Measurements from ENCODE around the gene COL1A2.

Gene COL1A2

DNA sequence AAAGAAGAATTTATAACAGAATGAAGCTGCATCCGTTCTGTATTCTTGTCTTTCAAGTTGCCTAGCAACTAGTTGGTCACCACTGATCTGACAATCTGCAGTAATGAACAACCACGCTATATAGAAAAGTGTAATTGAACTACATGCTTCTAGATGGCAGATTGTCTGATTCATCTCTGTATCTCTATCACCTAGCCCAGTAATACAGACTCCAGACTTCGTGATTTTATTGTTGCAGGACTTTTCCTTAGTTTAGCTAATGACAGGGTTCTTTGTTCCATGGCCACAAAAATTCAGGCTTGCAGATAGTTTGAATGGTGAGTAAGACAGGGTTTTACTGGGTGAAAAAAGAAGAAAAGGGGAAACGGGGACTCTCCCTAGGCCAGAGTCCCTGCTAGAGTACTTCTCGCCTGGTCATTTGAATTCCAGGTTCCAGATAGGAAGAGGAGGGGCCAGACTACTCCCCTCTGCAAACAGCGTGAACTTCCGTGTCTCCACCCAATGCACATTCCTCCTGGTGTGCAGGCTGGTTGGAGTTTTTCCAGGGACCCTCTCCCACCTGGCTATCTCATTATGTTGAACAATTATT lies 45.9 kb downstream of the COL1A2 start:
- H3K9me3 ChIP-seq, result no peaks in the 10 kb centered on the region
- H3K4me3 ChIP-seq (ENCODE audit: low read depth in 1 of 2, low read length in 1 of 2), result no peak overlapping the region
- H3K36me3 ChIP-seq, result no peaks in the 10 kb centered on the region
- H3K4me1 ChIP-seq (ENCODE audit: control insufficient read depth in 1 of 2, insufficient read depth in 1 of 2, low read depth in 1 of 2, low read length in 1 of 2), result no peaks in the 10 kb centered on the region
- H3K27me3 ChIP-seq, result peaks cover 12% of the 10 kb centered on the region
- H3K27ac ChIP-seq, result no peak overlapping the region
- TF ChIP-seq, protein P1, sequence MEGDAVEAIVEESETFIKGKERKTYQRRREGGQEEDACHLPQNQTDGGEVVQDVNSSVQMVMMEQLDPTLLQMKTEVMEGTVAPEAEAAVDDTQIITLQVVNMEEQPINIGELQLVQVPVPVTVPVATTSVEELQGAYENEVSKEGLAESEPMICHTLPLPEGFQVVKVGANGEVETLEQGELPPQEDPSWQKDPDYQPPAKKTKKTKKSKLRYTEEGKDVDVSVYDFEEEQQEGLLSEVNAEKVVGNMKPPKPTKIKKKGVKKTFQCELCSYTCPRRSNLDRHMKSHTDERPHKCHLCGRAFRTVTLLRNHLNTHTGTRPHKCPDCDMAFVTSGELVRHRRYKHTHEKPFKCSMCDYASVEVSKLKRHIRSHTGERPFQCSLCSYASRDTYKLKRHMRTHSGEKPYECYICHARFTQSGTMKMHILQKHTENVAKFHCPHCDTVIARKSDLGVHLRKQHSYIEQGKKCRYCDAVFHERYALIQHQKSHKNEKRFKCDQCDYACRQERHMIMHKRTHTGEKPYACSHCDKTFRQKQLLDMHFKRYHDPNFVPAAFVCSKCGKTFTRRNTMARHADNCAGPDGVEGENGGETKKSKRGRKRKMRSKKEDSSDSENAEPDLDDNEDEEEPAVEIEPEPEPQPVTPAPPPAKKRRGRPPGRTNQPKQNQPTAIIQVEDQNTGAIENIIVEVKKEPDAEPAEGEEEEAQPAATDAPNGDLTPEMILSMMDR (IDR thresholded peaks at IDR 0.05), result no peak

DNA sequence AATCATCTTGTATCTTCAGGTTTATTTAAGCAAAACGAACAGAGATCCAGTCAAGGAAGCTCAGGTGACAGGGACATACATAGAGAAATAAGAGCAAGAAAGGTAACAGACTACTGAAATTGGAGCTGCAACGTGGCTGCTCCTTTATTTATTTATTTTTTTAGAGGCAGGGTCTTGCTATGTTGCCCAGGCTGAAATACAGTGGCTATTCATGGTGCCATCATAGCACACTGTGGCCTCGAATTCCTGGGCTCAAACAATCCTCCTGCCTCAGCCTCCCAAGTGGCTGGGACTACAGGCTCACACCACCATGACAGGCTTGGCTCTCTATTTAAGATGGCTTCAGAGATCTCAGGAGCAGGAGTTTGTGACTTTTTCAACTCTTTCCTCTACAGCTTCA lies 46.4 kb downstream of the COL1A2 start:
- Histone ChIP-seq H3K27me3 (peaks cover 12% of the 10 kb centered on the region), H3K4me1 (ENCODE audit: control insufficient read depth in 1 of 2, insufficient read depth in 1 of 2, low read depth in 1 of 2, low read length in 1 of 2) (no peaks in the 10 kb centered on the region), H3K36me3 (no peaks in the 10 kb centered on the region), H3K27ac (no peak overlapping the region), H3K4me3 (ENCODE audit: low read depth in 1 of 2, low read length in 1 of 2) (no peak overlapping the region), H3K9me3 (no peaks in the 10 kb centered on the region)
- TF ChIP-seq, protein P1 (IDR thresholded peaks at IDR 0.05), result no peak

DNA sequence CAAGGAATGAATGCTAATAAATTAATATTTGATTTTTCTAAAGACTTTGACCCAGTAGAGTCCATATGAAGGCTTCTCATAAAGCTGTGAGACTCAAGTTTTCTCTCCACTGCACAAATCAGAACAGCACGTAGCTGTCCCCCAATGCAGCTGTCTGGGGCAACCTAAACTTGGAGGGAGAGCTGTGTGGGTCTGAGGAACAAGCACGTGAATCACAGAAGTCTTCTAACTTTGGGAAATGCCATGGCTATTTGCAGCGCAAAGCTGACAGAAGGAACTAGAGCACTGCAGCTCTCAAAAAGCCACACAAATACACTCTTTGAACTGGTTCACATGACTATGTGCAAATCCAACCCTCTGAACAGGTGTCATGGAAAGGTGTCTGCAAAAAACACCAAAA lies 47.9 kb downstream of the COL1A2 start:
- Histone ChIP-seq H3K4me3 (ENCODE audit: low read depth in 1 of 2, low read length in 1 of 2) (no peak overlapping the region), H3K27ac (no peak overlapping the region), H3K27me3 (peaks cover 5% of the 10 kb centered on the region), H3K36me3 (no peaks in the 10 kb centered on the region), H3K4me1 (ENCODE audit: control insufficient read depth in 1 of 2, insufficient read depth in 1 of 2, low read depth in 1 of 2, low read length in 1 of 2) (no peaks in the 10 kb centered on the region), H3K9me3 (no peaks in the 10 kb centered on the region)
- TF ChIP-seq, protein P1 (IDR thresholded peaks at IDR 0.05), result no peak

DNA sequence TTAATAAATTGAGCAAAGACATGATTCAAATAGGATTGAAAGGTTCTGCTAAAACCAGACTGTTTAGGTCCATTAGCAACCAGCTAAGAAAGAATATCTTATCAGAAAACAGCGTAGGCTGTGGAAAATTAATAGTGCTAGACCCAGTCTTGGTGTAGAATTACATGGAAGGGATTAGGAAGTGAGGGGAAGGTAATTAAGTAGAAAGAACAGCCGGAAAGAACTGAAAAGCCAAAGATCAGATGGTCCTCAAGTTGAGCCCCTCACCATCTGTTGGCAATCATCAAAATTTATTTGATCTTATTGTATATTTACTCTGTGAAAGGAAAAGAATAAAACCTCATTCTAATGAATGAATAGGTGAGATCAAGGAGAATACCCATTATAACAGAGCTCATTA lies 50.1 kb downstream of the COL1A2 start:
- Histone ChIP-seq H3K4me3 (ENCODE audit: low read depth in 1 of 2, low read length in 1 of 2) (no peak overlapping the region), H3K27ac (no peak overlapping the region), H3K4me1 (ENCODE audit: control insufficient read depth in 1 of 2, insufficient read depth in 1 of 2, low read depth in 1 of 2, low read length in 1 of 2) (no peaks in the 10 kb centered on the region), H3K9me3 (no peaks in the 10 kb centered on the region), H3K27me3 (peaks cover 5% of the 10 kb centered on the region), H3K36me3 (no peaks in the 10 kb centered on the region)
- TF ChIP-seq, protein P1 (IDR thresholded peaks at IDR 0.05), result no peak

DNA sequence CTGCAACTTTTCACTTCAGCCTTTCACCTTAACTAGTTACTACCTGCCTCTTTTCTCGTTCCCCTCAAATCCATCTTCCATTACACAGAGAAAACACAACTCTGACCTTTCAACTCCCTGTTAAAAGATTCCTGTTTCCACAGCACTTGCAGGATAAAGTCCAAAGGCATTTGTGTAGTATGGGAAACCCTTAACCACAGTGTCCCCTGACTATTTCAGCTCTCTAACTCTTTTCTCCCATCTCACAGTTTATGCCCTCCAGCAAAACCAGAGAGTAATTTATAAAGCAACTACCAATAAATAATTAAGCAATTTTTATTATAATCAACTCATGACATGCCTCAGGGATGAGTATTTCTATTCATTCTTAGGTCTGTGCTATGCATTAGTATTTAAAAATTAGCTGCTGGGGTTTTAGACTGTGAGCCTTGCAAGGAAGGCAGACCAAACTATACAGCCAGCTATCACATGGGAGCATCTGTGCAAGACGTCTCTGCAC lies 51.0 kb downstream of the COL1A2 start:
- H3K27ac ChIP-seq, result no peak overlapping the region
- H3K4me3 ChIP-seq (ENCODE audit: low read depth in 1 of 2, low read length in 1 of 2), result no peak overlapping the region
- no peaks in the 10 kb centered on the region for H3K9me3 ChIP-seq
- TF ChIP-seq, protein P1 (IDR thresholded peaks at IDR 0.05), result no peak
- H3K27me3 ChIP-seq, result peaks cover 5% of the 10 kb centered on the region
- no peaks in the 10 kb centered on the region for H3K4me1 ChIP-seq (ENCODE audit: control insufficient read depth in 1 of 2, insufficient read depth in 1 of 2, low read depth in 1 of 2, low read length in 1 of 2)
- H3K36me3 ChIP-seq, result no peaks in the 10 kb centered on the region

Measured in neutrophil (primary cell).